IMR-90 (cell line): Measurements from ENCODE around the gene NDST3. TPM values are rescaled to one million over a fixed set of nuclear protein-coding genes. Genes with fewer than 3 reads are reported as not detected.

Experiments used
- ATAC-seq: fragments of 200-7000 bp; cut with Tn5 transposase; 2 replicates; pipeline ENCODE4 v1.9.1; 2020; ENCODE audit warnings: low read depth, mild to moderate bottlenecking, moderate library complexity
- BruUV-seq: library from RNA; stranded (reverse); fragments of 400-500 nt; replicated peaks from 2 replicates; lab custom pipeline; 2021; lab: Mats Ljungman, UMichigan
- CTCF ChIA-PET: fragments of 300-600 bp; formaldehyde crosslinking; extraction: SDS; loops from one replicate; lab custom pipeline; 2021; ENCODE audit warnings: antibody characterized with exemption; lab: Yijun Ruan, JAX
- POLR2A ChIA-PET: fragments of 300-600 bp; sonication (Branson Sonifier 250); formaldehyde crosslinking; loops from one replicate; lab custom pipeline; 2022; ENCODE audit warnings: antibody characterized with exemption; ENCODE audit not compliant: unreplicated experiment; lab: Charles Lee
- DNase-seq: peaks from one replicate; pipeline ENCODE4 v3.0.0; 2013
- H2AFZ ChIP-seq: replicated peaks from 2 replicates; pipeline ENCODE3; 2013; ENCODE audit warnings: low read length, mild to moderate bottlenecking; ENCODE audit not compliant: poor library complexity
- H2AK5ac ChIP-seq: 2 replicates; pipeline ENCODE4 v1.6.1; 2013; ENCODE audit warnings: low read depth, low read length, inconsistent platforms
- H2AK9ac ChIP-seq: replicated peaks from 2 replicates; pipeline ENCODE3; 2013; ENCODE audit warnings: mild to moderate bottlenecking, low read depth, low read length, moderate library complexity; ENCODE audit not compliant: poor library complexity
- H2BK120ac ChIP-seq: 2 replicates; pipeline ENCODE4 v1.6.1; 2013; ENCODE audit warnings: low read depth, low read length, inconsistent platforms
- H2BK15ac ChIP-seq: 3 replicates; pipeline ENCODE4 v1.6.1; 2013; ENCODE audit warnings: low read depth, low read length, inconsistent platforms
- H2BK20ac ChIP-seq: 2 replicates; pipeline ENCODE4 v1.6.1; 2013; ENCODE audit warnings: low read depth, mild to moderate bottlenecking, inconsistent platforms, low read length, moderate library complexity
- H2BK5ac ChIP-seq: 2 replicates; pipeline ENCODE4 v1.6.1; 2013; ENCODE audit warnings: mild to moderate bottlenecking, low read depth, low read length, inconsistent platforms; ENCODE audit not compliant: poor library complexity, severe bottlenecking
- H3K14ac ChIP-seq: replicated peaks from 2 replicates; pipeline ENCODE4 v1.6.1; 2013; ENCODE audit warnings: low read depth, low read length, inconsistent platforms
- H3K18ac ChIP-seq: 2 replicates; pipeline ENCODE4 v1.6.1; 2013; ENCODE audit warnings: low read depth, low read length, control low read depth
- H3K23ac ChIP-seq: 2 replicates; pipeline ENCODE4 v1.6.1; 2013; ENCODE audit warnings: low read depth, low read length, inconsistent platforms
- H3K27ac ChIP-seq: 2 replicates; pipeline ENCODE4 v1.5.1; 2013; ENCODE audit warnings: mild to moderate bottlenecking, control low read depth, low read length; ENCODE audit not compliant: insufficient read depth
- H3K27me3 ChIP-seq: 2 replicates; pipeline ENCODE4 v1.6.1; 2013; ENCODE audit warnings: low read length; ENCODE audit not compliant: control insufficient read depth, insufficient read depth
- H3K36me3 ChIP-seq: 2 replicates; pipeline ENCODE4 v1.6.1; 2013; ENCODE audit warnings: low read length, mixed read lengths; ENCODE audit not compliant: control insufficient read depth, insufficient read depth
- H3K4ac ChIP-seq: 2 replicates; pipeline ENCODE4 v1.6.1; 2013; ENCODE audit warnings: low read depth, low read length, inconsistent platforms
- H3K4me1 ChIP-seq: 2 replicates; pipeline ENCODE4 v1.6.1; 2013; ENCODE audit warnings: low read length, mixed read lengths; ENCODE audit not compliant: control insufficient read depth, insufficient read depth
- H3K4me2 ChIP-seq: 2 replicates; pipeline ENCODE4 v1.6.1; 2013; ENCODE audit warnings: low read depth, mild to moderate bottlenecking, control low read depth, low read length, moderate library complexity
- H3K4me3 ChIP-seq: 2 replicates; pipeline ENCODE4 v1.5.1; 2013; ENCODE audit warnings: low read depth, mild to moderate bottlenecking, control low read depth, low read length, moderate library complexity; ENCODE audit not compliant: insufficient read depth
- H3K56ac ChIP-seq: 2 replicates; pipeline ENCODE4 v1.6.1; 2013; ENCODE audit warnings: low read length, inconsistent platforms; ENCODE audit not compliant: insufficient read depth; ENCODE audit errors: extremely low read depth
- H3K79me1 ChIP-seq, 2 experiments: 2 replicates each; pipeline ENCODE4 v1.6.1; 2013; ENCODE audit warnings: low read length in 2 of 2, inconsistent platforms in 1 of 2, low read depth in 1 of 2
- H3K9ac ChIP-seq: 2 replicates; pipeline ENCODE4 v1.6.1; 2013; ENCODE audit warnings: low read depth, low read length, control low read depth
- H3K9me1 ChIP-seq: 2 replicates; pipeline ENCODE4 v1.6.1; 2013; ENCODE audit warnings: low read length, inconsistent platforms; ENCODE audit not compliant: insufficient read depth
- H3K9me3 ChIP-seq: 2 replicates; pipeline ENCODE4 v1.6.1; 2013; ENCODE audit warnings: low read length; ENCODE audit not compliant: control insufficient read depth, insufficient read depth
- H4K20me1 ChIP-seq: 2 replicates; pipeline ENCODE4 v1.6.1; 2013; ENCODE audit warnings: low read length, inconsistent platforms; ENCODE audit not compliant: insufficient read depth
- H4K5ac ChIP-seq: 2 replicates; pipeline ENCODE4 v1.6.1; 2013; ENCODE audit warnings: mild to moderate bottlenecking, low read depth, low read length, control low read depth
- H4K8ac ChIP-seq, 2 experiments: 2 replicates each; pipeline ENCODE4 v1.6.1; 2013; ENCODE audit warnings: low read depth in 2 of 2, low read length in 2 of 2, control low read depth in 1 of 2, inconsistent platforms in 1 of 2
- H4K91ac ChIP-seq: 2 replicates; pipeline ENCODE4 v1.6.1; 2013; ENCODE audit warnings: low read depth, low read length, inconsistent platforms; ENCODE audit not compliant: insufficient read depth
- BHLHE40 ChIP-seq: fragments of 150-350 bp; IDR thresholded peaks from 2 replicates; pipeline ENCODE4 v1.6.1; 2016; ENCODE audit warnings: mild to moderate bottlenecking, low read depth, low read length
- CEBPB ChIP-seq: IDR thresholded peaks from 2 replicates; pipeline ENCODE4 v1.6.1; 2012; ENCODE audit warnings: low read depth, low read length, improper control_type of control experiment
- CHD1 ChIP-seq: IDR thresholded peaks from 2 replicates; pipeline ENCODE4 v1.6.1; 2012; ENCODE audit warnings: low read depth, low read length, improper control_type of control experiment
- FOS ChIP-seq: fragments of 150-350 bp; IDR thresholded peaks from 2 replicates; pipeline ENCODE4 v1.6.1; 2016; ENCODE audit warnings: low read depth, low read length
- MAFK ChIP-seq: IDR thresholded peaks from 2 replicates; pipeline ENCODE4 v1.6.1; 2012; ENCODE audit warnings: low read depth, low read length, improper control_type of control experiment
- MAZ ChIP-seq: IDR thresholded peaks from 2 replicates; pipeline ENCODE4 v1.6.1; 2012; ENCODE audit warnings: low read depth, mild to moderate bottlenecking, low read length, improper control_type of control experiment, moderate library complexity, borderline replicate concordance
- NFE2L2 ChIP-seq: fragments of 150-350 bp; IDR thresholded peaks from 2 replicates; pipeline ENCODE4 v1.6.1; 2016; ENCODE audit warnings: low read depth, mild to moderate bottlenecking, low read length
- POLR2A ChIP-seq: IDR thresholded peaks from 2 replicates; pipeline ENCODE4 v1.6.1; 2012; ENCODE audit warnings: mild to moderate bottlenecking, low read depth, low read length
- RAD21 ChIP-seq: IDR thresholded peaks from 2 replicates; pipeline ENCODE4 v1.6.1; 2012; ENCODE audit warnings: low read length, improper control_type of control experiment
- RCOR1 ChIP-seq: IDR thresholded peaks from 2 replicates; pipeline ENCODE4 v1.6.1; 2012; ENCODE audit warnings: mild to moderate bottlenecking, low read length, improper control_type of control experiment; ENCODE audit not compliant: insufficient replicate concordance
- RFX5 ChIP-seq: IDR thresholded peaks from 2 replicates; pipeline ENCODE4 v1.8.0; 2012; ENCODE audit warnings: low read depth, mild to moderate bottlenecking, low read length, moderate library complexity
- SMC3 ChIP-seq: fragments of 150-350 bp; IDR thresholded peaks from 2 replicates; pipeline ENCODE4 v1.6.1; 2016; ENCODE audit warnings: low read depth, mild to moderate bottlenecking, antibody characterized with exemption, low read length, moderate library complexity
- dilution Hi-C: fragments of 300-500 bp; cut with HindIII; formaldehyde crosslinking; loops from one replicate; pipeline ENCODE4 v1.14.3; 2018; ENCODE audit warnings: low sequenced_read_pairs; ENCODE audit not compliant: unreplicated experiment
- in situ Hi-C: fragments of 300-500 bp; cut with MboI; formaldehyde crosslinking; loops from 3 replicates; pipeline ENCODE4 v1.14.3; 2019; ENCODE audit warnings: low sequenced_read_pairs, inconsistent platforms, mixed read lengths
- intact Hi-C: fragments of 100-400 bp; cut with micrococcal nuclease; formaldehyde crosslinking; loops from 2 replicates; pipeline ENCODE4 v1.10.0; 2022
- polyA plus RNA-seq, 3 experiments: library from polyadenylated mRNA; depleted of rRNA; stranded (reverse); fragments of >200 nt; gene quantifications; 2 replicates each; pipeline ENCODE4 v1.2.3, GENCODE V29; 2012; ENCODE audit warnings: low replicate concordance in 1 of 3
- total RNA-seq: library from RNA; depleted of rRNA; stranded (reverse); fragments of >200 nt; gene quantifications from 2 replicates; pipeline ENCODE4 v1.2.3, GENCODE V29; 2012
- TF ChIP-seq, protein P1 (sequence below): conservative IDR thresholded peaks from 2 replicates; pipeline ENCODE4 v1.5.1; 2012; ENCODE audit warnings: mild to moderate bottlenecking, low read depth, low read length, improper control_type of control experiment
- TF ChIP-seq, protein P2 (sequence below): fragments of 150-350 bp; IDR thresholded peaks from 2 replicates; pipeline ENCODE4 v1.6.1; 2017; ENCODE audit warnings: mild to moderate bottlenecking, antibody characterized with exemption, low read length, low read depth

The NDST3 gene
- total and polyA plus RNA-seq, 2 of the 4 experiments (the other 2 are of a cell fraction), result 0.10 to 0.18 TPM

GRCh38 chr4:118087366-118087765 lies 53.1 kb downstream of the NDST3 start:
- no peaks in the 10 kb centered on the region for H3K27me3 ChIP-seq
- no peak overlapping the region for H3K4ac ChIP-seq
- H2BK5ac ChIP-seq, result no peak overlapping the region
- H3K23ac ChIP-seq, result no peak overlapping the region
- dilution Hi-C loops (no loop called here), intact Hi-C loops (no loop called here), in situ Hi-C loops (no loop called here)
- H2AK9ac ChIP-seq, result no peak overlapping the region
- CTCF ChIA-PET, result interaction anchor here (0.8 kb wide), 1 partner anchor 89 kb away, joined by 5 read pairs; no protein-coding TSS in a partner anchor
- H2AFZ ChIP-seq, result no peak overlapping the region
- no peak overlapping the region for H2BK120ac ChIP-seq
- TF ChIP-seq CEBPB (no peak), CHD1 (no peak), RCOR1 (no peak), SMC3 (no peak), RFX5 (no peak), FOS (no peak), BHLHE40 (no peak), POLR2A (no peak), NFE2L2 (no peak), RAD21 (no peak), MAZ (no peak), MAFK (no peak)
- TF ChIP-seq, protein P1, sequence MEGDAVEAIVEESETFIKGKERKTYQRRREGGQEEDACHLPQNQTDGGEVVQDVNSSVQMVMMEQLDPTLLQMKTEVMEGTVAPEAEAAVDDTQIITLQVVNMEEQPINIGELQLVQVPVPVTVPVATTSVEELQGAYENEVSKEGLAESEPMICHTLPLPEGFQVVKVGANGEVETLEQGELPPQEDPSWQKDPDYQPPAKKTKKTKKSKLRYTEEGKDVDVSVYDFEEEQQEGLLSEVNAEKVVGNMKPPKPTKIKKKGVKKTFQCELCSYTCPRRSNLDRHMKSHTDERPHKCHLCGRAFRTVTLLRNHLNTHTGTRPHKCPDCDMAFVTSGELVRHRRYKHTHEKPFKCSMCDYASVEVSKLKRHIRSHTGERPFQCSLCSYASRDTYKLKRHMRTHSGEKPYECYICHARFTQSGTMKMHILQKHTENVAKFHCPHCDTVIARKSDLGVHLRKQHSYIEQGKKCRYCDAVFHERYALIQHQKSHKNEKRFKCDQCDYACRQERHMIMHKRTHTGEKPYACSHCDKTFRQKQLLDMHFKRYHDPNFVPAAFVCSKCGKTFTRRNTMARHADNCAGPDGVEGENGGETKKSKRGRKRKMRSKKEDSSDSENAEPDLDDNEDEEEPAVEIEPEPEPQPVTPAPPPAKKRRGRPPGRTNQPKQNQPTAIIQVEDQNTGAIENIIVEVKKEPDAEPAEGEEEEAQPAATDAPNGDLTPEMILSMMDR, result no peak
- TF ChIP-seq, protein P2, sequence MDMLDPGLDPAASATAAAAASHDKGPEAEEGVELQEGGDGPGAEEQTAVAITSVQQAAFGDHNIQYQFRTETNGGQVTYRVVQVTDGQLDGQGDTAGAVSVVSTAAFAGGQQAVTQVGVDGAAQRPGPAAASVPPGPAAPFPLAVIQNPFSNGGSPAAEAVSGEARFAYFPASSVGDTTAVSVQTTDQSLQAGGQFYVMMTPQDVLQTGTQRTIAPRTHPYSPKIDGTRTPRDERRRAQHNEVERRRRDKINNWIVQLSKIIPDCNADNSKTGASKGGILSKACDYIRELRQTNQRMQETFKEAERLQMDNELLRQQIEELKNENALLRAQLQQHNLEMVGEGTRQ, result no peak
- no peaks in the 10 kb centered on the region for H4K20me1 ChIP-seq
- H3K56ac ChIP-seq, result no peak overlapping the region
- POLR2A ChIA-PET, result no interaction called here
- no peak overlapping the region for H2AK5ac ChIP-seq
- H3K4me1 ChIP-seq, result no peaks in the 10 kb centered on the region
- no peak overlapping the region for H2BK20ac ChIP-seq
- H3K36me3 ChIP-seq, result no peaks in the 10 kb centered on the region
- no peaks in the 10 kb centered on the region for H3K9me1 ChIP-seq
- H3K9ac ChIP-seq, result no peak overlapping the region
- no peak overlapping the region for H2BK15ac ChIP-seq
- no peak overlapping the region for H3K4me3 ChIP-seq
- H4K5ac ChIP-seq, result no peak overlapping the region
- no peak overlapping the region for H3K27ac ChIP-seq
- H4K91ac ChIP-seq, result no peak overlapping the region
- no peak for ATAC-seq
- no peak overlapping the region for H3K18ac ChIP-seq
- H3K14ac ChIP-seq, result no peak overlapping the region
- no peaks in the 10 kb centered on the region for H3K9me3 ChIP-seq
- no peak for DNase-seq
- no peak overlapping the region for H3K4me2 ChIP-seq
- H4K8ac ChIP-seq, result no peak overlapping the region
- no peaks in the 10 kb centered on the region for H3K79me1 ChIP-seq
- no TSS peak for BruUV-seq
